ENCODE measurements around the gene LTC4S.
A peak's percentile ranks its signal among the peaks of the same experiment; 100 is the strongest.

DNA sequence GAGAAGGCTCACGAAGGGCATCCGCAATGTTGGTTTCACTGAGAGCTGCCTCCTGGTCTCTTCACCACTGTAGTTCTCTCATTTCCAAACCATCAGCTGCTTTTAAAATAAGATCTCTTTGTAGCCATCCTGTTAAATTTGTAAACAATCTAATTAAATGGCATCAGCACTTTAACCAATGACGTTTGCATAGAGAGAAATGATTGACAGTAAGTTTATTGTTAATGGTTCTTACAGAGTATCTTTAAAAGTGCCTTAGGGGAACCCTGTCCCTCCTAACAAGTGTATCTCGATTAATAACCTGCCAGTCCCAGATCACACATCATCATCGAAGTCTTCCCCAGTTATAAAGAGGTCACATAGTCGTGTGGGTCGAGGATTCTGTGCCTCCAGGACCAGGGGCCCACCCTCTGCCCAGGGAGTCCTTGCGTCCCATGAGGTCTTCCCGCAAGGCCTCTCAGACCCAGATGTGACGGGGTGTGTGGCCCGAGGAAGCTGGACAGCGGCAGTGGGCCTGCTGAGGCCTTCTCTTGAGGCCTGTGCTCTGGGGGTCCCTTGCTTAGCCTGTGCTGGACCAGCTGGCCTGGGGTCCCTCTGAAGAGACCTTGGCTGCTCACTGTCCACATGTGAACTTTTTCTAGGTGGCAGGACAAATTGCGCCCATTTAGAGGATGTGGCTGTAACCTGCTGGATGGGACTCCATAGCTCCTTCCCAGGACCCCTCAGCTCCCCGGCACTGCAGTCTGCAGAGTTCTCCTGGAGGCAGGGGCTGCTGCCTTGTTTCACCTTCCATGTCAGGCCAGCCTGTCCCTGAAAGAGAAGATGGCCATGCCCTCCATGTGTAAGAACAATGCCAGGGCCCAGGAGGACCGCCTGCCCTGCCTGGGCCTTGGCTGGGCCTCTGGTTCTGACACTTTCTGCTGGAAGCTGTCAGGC, 43.6 kb downstream of the LTC4S start:
- TF ChIP-seq, protein P1, sequence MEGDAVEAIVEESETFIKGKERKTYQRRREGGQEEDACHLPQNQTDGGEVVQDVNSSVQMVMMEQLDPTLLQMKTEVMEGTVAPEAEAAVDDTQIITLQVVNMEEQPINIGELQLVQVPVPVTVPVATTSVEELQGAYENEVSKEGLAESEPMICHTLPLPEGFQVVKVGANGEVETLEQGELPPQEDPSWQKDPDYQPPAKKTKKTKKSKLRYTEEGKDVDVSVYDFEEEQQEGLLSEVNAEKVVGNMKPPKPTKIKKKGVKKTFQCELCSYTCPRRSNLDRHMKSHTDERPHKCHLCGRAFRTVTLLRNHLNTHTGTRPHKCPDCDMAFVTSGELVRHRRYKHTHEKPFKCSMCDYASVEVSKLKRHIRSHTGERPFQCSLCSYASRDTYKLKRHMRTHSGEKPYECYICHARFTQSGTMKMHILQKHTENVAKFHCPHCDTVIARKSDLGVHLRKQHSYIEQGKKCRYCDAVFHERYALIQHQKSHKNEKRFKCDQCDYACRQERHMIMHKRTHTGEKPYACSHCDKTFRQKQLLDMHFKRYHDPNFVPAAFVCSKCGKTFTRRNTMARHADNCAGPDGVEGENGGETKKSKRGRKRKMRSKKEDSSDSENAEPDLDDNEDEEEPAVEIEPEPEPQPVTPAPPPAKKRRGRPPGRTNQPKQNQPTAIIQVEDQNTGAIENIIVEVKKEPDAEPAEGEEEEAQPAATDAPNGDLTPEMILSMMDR (IDR thresholded peaks at IDR 0.05), result no peak
- peak in 1 of 3 donors; percentile 6 for TF ChIP-seq POLR2AphosphoS5 (IDR thresholded peaks at IDR 0.05)
- no peak for TF ChIP-seq POLR2A (IDR thresholded peaks at IDR 0.05)
- no peak for TF ChIP-seq EP300 (IDR thresholded peaks at IDR 0.05; ENCODE audit: low read depth)
